Measurements from ENCODE around the gene TPRG1L.

The TPRG1L gene

GRCh38 chr1:3632298-3632697 lies 7.5 kb downstream of the TPRG1L start:
- peaks cover 8 to 100% of the 10 kb centered on the region in 2 experiments for H3K36me3 ChIP-seq (ENCODE audit: control insufficient read depth in 2 of 2, insufficient read depth in 1 of 2, low read length in 2 of 2)
- TF ChIP-seq GLIS2 (tag by site-specific recombination; IDR thresholded peaks at IDR 0.05) (peak; percentile 20; the same call in 1 of the 2 replicates), ZNF146 (tag by site-specific recombination; IDR thresholded peaks at IDR 0.05) (no peak), ZNF24 (tag by site-specific recombination; IDR thresholded peaks at IDR 0.05) (no peak), ZNF776 (tag by site-specific recombination; IDR thresholded peaks at IDR 0.05; ENCODE audit: borderline replicate concordance) (no peak), SP7 (tag by site-specific recombination; IDR thresholded peaks at IDR 0.05) (no peak), ZNF10 (tag by site-specific recombination; IDR thresholded peaks at IDR 0.05) (no peak), HIC1 (tag by site-specific recombination; IDR thresholded peaks at IDR 0.05) (no peak), ZBTB7A (tag by site-specific recombination; IDR thresholded peaks at IDR 0.05; ENCODE audit: low read depth) (no peak)
- H3K4me1 ChIP-seq (ENCODE audit: control insufficient read depth, insufficient read depth, low read length): no peaks in the 10 kb centered on the region
- no peak overlapping the region for H3K4me3 ChIP-seq (ENCODE audit: low read depth, low read length)
- ChIA-PET POLR2A (interaction anchor here (0.8 kb wide), 1 partner anchor 11 kb away, joined by 3 read pairs; no protein-coding TSS in a partner anchor), CTCF (interaction anchor here (1.0 kb wide), 2 partner anchors 13 to 34 kb away, joined by 3 to 5 read pairs; no protein-coding TSS in a partner anchor)
- H3K9me3 ChIP-seq (ENCODE audit: control insufficient read depth, insufficient read depth, low read depth, low read length): no peaks in the 10 kb centered on the region
- no peak overlapping the region for H3K27ac ChIP-seq (ENCODE audit: extremely low read depth, low read depth, low read length)

GRCh38 chr1:3632716-3633343 lies 8.0 kb downstream of the TPRG1L start:
- peaks cover 9 to 100% of the 10 kb centered on the region in 2 experiments; a peak in 2 of 3 replicates for H3K36me3 ChIP-seq (ENCODE audit: control insufficient read depth in 2 of 2, insufficient read depth in 1 of 2, low read length in 2 of 2)
- no peaks in the 10 kb centered on the region for H3K4me1 ChIP-seq (ENCODE audit: control insufficient read depth, insufficient read depth, low read length)
- TF ChIP-seq ZFP3 (tag by site-specific recombination; IDR thresholded peaks at IDR 0.05; ENCODE audit: low read depth) (no peak), ZXDB (tag by site-specific recombination; IDR thresholded peaks at IDR 0.05) (no peak)
- no peak overlapping the region for H3K27ac ChIP-seq (ENCODE audit: extremely low read depth, low read depth, low read length)
- ChIA-PET CTCF (interaction anchor here (1.0 kb wide), 2 partner anchors 13 to 34 kb away, joined by 3 to 5 read pairs; no protein-coding TSS in a partner anchor), POLR2A (interaction anchor here (0.8 kb wide), 1 partner anchor 12 kb away, joined by 3 read pairs; no protein-coding TSS in a partner anchor)
- no peak overlapping the region for H3K4me3 ChIP-seq (ENCODE audit: low read depth, low read length)
- no peaks in the 10 kb centered on the region for H3K9me3 ChIP-seq (ENCODE audit: control insufficient read depth, insufficient read depth, low read depth, low read length)

- POLR2A ChIA-PET: no interaction called here
- Histone ChIP-seq H3K36me3 (ENCODE audit: control insufficient read depth in 2 of 2, insufficient read depth in 1 of 2, low read length in 2 of 2) (peaks cover 9 to 100% of the 10 kb centered on the region in 2 experiments; a peak in 2 of 3 replicates), H3K4me3 (ENCODE audit: low read depth, low read length) (no peak overlapping the region), H3K4me1 (ENCODE audit: control insufficient read depth, insufficient read depth, low read length) (no peaks in the 10 kb centered on the region), H3K27ac (ENCODE audit: extremely low read depth, low read depth, low read length) (no peak overlapping the region), H3K9me3 (ENCODE audit: control insufficient read depth, insufficient read depth, low read depth, low read length) (no peaks in the 10 kb centered on the region)
- CTCF ChIA-PET: no interaction called here
- TF ChIP-seq ZNF610 (tag by site-specific recombination; IDR thresholded peaks at IDR 0.05; ENCODE audit: borderline replicate concordance) (no peak), ZNF510 (tag by site-specific recombination; IDR thresholded peaks at IDR 0.05; ENCODE audit: insufficient replicate concordance) (no peak), SCRT1 (tag by site-specific recombination; IDR thresholded peaks at IDR 0.05; ENCODE audit: borderline replicate concordance) (peak; percentile 57; the same call in 1 of the 2 replicates), ZNF596 (tag by site-specific recombination; IDR thresholded peaks at IDR 0.05) (no peak), ZNF324 (tag by site-specific recombination; IDR thresholded peaks at IDR 0.05) (no peak), SCRT2 (tag by site-specific recombination; IDR thresholded peaks at IDR 0.05) (peak; percentile 87), ZNF433 (tag by site-specific recombination; IDR thresholded peaks at IDR 0.05; ENCODE audit: low read depth) (no peak)
Observed at GRCh38 chr1:3633344-3634058, 8.7 kb downstream of the TPRG1L start.
